AG09309 (cell line): ENCODE data around the gene IL17RB.

Source experiments
- DNase-seq: peaks from one replicate; pipeline ENCODE4 v3.0.0-alpha.2; 2010; ENCODE audit warnings: low read depth
- H3K4me3 ChIP-seq: 2 replicates; pipeline ENCODE4 v1.5.1; 2011; ENCODE audit warnings: mild to moderate bottlenecking, low read depth, low read length, moderate library complexity; ENCODE audit not compliant: control insufficient read depth
- TF ChIP-seq, protein P1 (sequence below): IDR thresholded peaks from 2 replicates; pipeline ENCODE4 v1.5.1; 2011; ENCODE audit warnings: mild to moderate bottlenecking, low read depth, low read length, inconsistent platforms; ENCODE audit not compliant: insufficient read depth, control insufficient read depth; ENCODE audit errors: missing control alignments

The IL17RB gene, protein sequence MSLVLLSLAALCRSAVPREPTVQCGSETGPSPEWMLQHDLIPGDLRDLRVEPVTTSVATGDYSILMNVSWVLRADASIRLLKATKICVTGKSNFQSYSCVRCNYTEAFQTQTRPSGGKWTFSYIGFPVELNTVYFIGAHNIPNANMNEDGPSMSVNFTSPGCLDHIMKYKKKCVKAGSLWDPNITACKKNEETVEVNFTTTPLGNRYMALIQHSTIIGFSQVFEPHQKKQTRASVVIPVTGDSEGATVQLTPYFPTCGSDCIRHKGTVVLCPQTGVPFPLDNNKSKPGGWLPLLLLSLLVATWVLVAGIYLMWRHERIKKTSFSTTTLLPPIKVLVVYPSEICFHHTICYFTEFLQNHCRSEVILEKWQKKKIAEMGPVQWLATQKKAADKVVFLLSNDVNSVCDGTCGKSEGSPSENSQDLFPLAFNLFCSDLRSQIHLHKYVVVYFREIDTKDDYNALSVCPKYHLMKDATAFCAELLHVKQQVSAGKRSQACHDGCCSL

GRCh38 chr3:53846134-53846850, at the start of gene IL17RB, which contains the start of gene CHDH:
Gene IL17RB (plus strand): TSS chr3:53846568. CDS start chr3:53846589, 21 bp downstream.
Gene CHDH (minus strand): TSS chr3:53846419. CDS start chr3:53824008, 22,411 bp downstream.
- H3K4me3 ChIP-seq, result peak within 1 kb of the TSS; percentile 49
- TF ChIP-seq, protein P1, sequence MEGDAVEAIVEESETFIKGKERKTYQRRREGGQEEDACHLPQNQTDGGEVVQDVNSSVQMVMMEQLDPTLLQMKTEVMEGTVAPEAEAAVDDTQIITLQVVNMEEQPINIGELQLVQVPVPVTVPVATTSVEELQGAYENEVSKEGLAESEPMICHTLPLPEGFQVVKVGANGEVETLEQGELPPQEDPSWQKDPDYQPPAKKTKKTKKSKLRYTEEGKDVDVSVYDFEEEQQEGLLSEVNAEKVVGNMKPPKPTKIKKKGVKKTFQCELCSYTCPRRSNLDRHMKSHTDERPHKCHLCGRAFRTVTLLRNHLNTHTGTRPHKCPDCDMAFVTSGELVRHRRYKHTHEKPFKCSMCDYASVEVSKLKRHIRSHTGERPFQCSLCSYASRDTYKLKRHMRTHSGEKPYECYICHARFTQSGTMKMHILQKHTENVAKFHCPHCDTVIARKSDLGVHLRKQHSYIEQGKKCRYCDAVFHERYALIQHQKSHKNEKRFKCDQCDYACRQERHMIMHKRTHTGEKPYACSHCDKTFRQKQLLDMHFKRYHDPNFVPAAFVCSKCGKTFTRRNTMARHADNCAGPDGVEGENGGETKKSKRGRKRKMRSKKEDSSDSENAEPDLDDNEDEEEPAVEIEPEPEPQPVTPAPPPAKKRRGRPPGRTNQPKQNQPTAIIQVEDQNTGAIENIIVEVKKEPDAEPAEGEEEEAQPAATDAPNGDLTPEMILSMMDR, result no peak
- DNase-seq, result no peak

GRCh38 chr3:53798144-53798543, 48.2 kb upstream of the IL17RB start:
- DNase-seq, result no peak
- H3K4me3 ChIP-seq, result no peak overlapping the region
- TF ChIP-seq, protein P1, result no peak

- TF ChIP-seq, protein P1, result no peak
- no peak overlapping the region for H3K4me3 ChIP-seq
- no peak for DNase-seq
Observed at GRCh38 chr3:53799338-53799865, 47.0 kb upstream of the IL17RB start.

DNA sequence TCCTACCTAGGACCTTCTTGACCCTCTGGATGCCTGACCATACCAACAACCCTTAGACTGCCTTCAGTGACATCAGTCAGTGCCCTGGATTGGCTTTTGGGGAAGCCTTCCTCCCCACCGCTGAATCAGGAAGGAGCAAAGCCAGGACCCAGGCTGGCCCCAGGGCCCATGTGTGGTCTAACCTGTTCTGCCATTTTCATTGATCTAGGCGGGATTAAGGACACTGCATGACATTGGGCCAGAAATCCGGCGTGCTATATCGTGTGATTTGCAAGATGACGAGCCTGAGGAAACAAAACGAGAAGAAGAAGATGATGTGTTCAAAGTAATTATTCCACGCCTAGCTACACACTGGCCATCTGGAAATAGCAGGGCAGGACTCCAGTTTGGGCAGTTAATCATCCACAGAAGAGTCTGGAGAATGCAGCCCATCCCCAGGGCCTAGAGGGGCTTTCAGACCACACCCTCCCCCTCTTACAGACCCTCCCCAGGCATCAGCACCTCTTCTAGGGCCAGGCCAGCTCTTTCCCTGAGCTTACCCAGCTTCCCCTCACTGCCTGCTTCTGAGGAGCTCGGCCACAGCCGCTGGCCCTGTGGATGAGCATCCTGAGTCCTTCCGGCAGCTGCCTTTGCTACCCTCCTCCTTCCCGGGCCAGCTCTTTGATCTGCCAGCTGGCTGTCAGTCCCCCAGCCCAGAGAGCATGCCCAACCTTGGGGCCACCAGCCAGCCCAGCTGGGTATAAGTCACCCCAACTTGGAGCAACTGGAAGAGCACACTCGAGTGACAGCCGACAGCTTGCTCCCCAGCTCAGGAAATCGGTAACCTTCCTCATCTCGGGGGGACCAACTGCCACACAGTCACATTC, 46.1 kb upstream of the IL17RB start:
- no peak for DNase-seq
- TF ChIP-seq, protein P1, result no peak
- H3K4me3 ChIP-seq, result no peak overlapping the region

DNA sequence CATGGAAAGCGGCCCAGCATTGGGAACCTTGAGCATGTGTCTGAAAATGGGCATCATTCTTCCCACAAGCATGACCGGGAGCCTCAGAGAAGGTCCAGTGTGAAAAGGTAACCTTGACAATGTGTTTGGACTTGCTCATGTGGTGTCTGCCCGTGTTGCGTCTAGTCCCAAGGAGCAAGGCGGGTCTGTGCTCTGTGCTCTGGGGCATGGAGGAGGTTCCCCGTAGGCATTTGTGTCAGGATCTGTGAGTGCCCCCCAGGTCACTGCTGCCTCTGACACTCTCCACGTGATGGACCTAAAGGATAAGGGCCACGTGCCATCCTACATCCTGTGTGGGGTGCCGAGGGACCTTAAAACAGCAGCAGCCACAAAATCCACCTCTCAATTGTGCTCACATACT, 45.0 kb upstream of the IL17RB start:
- TF ChIP-seq, protein P1, result no peak
- no peak overlapping the region for H3K4me3 ChIP-seq
- no peak for DNase-seq

DNA sequence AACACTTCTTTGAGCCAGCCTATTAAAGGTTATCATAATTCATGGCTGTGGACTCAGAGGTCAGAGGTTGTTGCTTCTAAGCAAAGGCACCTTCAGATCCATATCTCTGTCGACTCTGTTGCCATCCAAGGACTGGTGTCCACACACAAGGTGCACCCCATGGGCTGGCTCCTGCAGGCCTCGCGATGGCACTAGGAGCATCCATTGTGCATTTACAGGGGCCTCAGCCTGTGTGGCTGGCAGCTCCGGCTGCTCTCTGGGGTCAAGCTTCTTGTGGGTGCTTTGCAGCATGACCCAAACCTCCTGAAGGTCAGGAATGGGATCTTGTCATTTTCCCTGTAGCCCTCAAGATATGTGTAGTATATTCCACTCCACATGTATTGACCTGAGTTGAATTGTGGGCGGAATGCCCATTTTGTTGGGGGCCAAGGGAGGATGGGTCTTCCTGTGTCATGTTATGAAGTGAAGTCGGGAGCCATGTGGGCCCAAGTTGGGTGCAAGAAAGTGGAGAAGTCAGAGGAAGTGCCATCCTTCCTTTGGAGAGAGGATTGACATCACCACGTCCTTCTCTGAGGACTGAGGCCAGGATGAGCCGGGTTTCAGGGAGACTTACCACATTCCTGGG, 44.0 kb upstream of the IL17RB start:
- no peak for DNase-seq
- no peak overlapping the region for H3K4me3 ChIP-seq
- TF ChIP-seq, protein P1, result no peak
